Measurements from ENCODE around the gene THRB.

- TF ChIP-seq, protein P1, sequence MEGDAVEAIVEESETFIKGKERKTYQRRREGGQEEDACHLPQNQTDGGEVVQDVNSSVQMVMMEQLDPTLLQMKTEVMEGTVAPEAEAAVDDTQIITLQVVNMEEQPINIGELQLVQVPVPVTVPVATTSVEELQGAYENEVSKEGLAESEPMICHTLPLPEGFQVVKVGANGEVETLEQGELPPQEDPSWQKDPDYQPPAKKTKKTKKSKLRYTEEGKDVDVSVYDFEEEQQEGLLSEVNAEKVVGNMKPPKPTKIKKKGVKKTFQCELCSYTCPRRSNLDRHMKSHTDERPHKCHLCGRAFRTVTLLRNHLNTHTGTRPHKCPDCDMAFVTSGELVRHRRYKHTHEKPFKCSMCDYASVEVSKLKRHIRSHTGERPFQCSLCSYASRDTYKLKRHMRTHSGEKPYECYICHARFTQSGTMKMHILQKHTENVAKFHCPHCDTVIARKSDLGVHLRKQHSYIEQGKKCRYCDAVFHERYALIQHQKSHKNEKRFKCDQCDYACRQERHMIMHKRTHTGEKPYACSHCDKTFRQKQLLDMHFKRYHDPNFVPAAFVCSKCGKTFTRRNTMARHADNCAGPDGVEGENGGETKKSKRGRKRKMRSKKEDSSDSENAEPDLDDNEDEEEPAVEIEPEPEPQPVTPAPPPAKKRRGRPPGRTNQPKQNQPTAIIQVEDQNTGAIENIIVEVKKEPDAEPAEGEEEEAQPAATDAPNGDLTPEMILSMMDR (IDR thresholded peaks at IDR 0.05), result no peak
- TF ChIP-seq POLR2AphosphoS5 (IDR thresholded peaks at IDR 0.05) (no peak), POLR2A (IDR thresholded peaks at IDR 0.05) (no peak)
Observed at GRCh38 chr3:24343084-24343783, 151.4 kb downstream of the THRB start.

Data from upper lobe of left lung (tissue), 4 donors.